HG02973 (cell line): ENCODE results near the gene CSH1.
"Not testable (repeated sequence)": the region's sequence is repeated elsewhere in the genome, so short reads cannot be mapped to it uniquely, and the experiment has no call there.

Experiments used
- ATAC-seq: cut with Tn5 transposase; IDR thresholded peaks from one replicate; pipeline ENCODE4 v1.9.1; 2021; ENCODE audit warnings: moderate library complexity; ENCODE audit not compliant: unreplicated experiment

CSH1 gene

DNA sequence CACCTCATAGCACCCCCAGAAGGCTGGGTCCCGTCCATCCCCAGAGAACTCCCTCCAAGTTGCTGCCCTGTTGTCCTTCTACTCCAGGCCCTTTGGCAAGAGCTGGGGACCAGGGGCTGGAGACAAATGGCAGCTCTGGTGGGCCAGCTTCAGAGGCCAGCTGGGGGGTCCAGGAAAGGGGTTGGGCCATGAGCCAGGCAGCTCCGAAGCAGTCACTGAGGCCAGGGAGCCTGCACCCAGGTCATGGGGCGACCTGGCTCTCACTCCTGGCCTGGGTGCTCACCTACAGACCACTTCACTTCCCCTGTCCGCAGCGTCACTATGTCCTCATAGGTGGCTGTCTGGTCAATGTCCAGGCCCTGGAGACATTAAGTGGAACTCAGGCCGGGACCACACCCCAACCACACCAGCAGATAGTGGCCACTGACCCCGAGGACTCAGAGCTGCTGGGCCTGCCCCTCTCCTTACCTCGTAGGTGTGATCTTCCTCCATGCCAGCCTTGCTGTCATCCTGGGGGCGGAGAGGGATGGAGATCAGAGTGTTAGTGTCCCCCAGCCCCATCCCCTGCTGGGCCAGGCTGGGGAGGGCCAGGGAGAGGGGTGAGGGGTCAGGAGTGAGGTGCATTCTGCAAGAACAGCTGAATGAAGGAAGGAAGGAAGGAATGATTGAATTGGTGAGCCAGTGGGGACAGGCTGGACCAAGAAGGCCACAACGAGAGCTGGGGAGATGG, 32.8 kb upstream of the CSH1 start:
- ATAC-seq, result no peak

DNA sequence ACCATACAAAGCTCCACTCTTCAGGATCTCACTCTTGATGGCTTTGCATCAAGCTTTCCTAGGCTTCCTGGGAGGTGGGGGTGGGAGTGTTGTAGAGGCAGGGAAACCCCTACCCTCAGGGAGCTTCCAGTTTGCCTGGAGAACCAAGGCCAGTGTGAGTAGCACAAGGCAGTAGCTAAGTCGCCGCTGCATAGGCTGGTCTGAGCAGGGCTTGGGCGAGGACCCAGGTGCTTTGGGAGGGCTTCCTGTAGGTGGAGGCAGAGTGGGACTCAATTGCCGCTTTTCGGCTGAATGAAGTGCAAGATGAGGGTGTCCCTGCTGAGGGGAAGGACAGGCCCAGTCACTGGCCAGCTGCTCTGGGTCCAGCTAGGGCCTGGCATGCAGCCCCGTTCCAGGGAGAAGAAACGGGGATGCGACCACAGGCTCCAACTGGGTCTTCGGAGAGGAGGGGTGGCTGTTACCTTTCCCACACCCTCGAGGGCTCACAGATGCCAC, 31.8 kb upstream of the CSH1 start:
- ATAC-seq, result no peak

DNA sequence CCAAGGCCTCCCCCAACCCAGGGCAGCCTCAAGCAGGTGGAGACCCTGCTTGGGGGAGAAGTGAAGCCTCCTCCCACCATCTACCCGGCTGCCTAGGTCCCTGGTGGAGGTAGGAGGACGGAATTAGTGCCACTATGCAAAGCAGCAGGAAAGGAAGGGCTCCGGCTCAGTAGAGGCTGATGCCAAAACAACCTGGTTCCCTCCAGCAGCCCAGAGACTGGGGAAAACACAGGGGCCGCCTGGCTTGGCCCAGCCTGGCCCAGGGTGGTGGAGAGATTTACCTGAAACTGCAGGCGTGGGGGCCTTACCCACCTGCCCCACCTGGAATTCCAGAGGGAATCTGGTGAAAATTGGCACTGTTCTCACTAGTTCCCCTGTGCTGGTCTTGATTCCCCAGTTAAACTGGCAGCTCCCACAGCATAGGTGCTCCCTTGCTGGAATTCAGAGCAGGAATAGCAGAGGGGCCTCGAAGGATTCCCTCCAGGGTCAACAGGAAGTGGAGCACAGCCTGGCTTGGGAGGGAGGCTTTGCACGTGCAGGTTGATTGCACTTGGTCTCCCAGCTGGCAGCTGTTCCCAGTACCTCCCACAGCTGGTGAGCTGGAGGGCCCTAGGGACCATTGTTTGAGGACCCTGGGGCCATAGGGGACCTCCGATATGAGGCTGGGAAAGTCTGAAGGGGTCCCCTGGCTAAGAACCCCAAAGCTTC, 31.2 kb upstream of the CSH1 start:
- ATAC-seq, result no peak

DNA sequence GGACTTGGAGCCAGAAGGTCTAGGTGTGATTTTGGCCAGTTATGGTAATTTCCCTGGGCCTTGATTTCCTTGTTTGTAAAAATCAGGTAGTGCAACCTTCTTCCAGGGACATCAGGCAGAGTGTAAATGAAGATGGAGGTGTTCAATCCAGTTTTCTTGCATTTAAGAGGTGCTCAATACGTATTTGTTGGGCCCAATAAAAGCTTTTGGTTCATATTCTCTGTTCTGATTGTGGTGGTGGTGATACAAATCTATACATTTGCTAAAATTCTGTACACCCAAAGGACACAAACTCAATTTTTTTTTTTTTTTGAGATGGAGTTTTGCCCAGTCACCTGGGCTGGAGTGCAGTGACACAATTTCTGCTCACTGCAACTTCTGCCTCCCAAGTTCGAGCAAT, 29.8 kb upstream of the CSH1 start:
- ATAC-seq, result no peak

DNA sequence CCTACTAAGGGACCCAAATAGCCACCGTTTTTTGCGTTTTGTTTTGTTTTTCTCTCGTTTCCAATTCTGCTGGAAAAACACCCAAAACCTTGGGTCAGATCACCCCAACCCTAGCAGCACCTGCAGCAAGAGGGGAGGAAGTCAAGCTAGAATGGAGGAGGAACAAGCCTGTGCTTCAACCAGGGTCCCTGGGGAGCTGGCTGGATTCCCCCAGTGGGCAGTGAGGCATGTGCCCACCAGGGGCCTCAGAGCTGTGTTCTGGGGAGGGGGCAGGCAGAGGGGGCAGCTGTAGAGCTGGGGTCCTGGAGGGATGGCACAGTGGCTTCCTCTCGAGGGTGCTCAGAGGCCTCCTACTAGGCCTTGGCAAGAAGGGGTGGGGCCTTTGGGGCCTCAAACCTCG, 29.2 kb upstream of the CSH1 start:
- no peak for ATAC-seq

DNA sequence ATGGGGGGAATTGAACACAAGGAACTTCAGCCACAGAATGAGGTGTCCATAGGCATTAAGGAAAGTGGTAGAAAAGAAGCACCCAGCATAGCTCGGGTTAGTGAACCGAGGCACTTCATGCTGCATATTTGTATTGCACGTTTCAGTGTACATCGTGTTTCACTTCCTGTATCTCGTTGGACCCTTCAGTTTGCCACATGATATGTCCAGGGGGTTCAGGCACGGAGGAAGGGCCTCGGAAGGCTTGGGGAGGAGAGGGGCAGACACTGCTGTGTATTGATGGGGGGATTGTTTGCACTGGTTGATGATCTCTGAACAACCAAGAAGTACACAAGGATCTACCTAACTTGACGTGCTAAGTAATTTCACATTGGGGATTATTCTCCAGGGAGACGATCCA, 26.0 kb upstream of the CSH1 start:
- ATAC-seq, result not testable (repeated sequence)

DNA sequence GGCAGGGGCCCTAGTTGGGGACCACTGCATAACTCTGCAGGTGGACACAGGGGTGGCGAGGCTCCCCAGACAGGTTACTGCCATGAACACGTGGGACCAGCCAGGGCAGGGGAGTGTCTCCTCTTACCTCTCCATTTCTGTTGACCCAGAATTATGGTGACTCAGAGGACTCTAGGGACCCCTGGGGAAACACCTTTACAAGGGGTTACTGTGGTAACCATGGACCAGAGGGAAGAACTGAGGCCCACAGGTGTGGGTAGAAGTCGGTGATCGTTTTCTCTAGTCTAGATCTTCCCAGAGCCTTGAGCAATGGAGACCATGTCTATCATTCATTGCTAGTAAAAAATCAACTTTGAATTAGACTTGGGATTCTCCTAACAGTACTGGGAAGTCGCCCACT, 24.4 kb upstream of the CSH1 start:
- not testable (repeated sequence) for ATAC-seq

DNA sequence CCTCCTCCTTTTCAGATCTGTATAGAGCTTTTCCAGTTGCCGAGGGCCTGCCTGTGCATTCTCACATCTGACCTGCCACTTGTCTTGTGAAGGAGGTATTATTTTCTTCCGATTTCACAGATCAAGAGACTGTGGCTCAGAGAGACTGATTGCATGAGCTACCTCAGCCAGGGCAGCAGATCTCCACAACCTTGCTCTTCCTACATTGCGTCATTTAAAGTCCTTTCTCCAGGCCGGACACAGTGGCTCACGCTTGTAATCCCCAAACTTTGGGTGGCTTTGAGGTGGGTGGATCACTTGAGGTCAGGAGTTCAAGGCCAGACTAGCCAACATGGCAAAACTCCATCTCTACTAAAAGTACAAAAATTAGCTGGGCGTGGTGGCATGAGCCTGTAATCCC, 23.7 kb upstream of the CSH1 start:
- not testable (repeated sequence) for ATAC-seq

DNA sequence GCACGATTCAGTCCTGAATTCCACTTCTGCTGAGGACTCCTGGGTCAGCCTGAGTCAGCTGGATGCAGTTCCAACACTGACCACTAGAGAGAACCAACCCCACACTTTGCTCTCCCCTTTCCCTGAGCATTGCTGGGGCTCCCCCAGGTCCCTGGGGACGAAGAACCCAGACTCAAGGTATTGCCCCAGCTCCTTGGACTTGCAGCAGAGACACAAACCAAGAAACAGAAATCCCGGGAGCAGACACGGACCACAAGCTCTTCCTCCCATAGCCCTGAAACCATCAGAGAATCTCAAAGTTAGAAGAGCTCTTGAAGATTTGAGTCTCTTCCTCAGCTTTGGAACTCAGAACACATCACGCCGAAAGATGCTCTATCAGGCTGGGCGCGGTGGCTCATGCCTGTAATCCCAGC, 22.9 kb upstream of the CSH1 start:
- ATAC-seq, result no peak

DNA sequence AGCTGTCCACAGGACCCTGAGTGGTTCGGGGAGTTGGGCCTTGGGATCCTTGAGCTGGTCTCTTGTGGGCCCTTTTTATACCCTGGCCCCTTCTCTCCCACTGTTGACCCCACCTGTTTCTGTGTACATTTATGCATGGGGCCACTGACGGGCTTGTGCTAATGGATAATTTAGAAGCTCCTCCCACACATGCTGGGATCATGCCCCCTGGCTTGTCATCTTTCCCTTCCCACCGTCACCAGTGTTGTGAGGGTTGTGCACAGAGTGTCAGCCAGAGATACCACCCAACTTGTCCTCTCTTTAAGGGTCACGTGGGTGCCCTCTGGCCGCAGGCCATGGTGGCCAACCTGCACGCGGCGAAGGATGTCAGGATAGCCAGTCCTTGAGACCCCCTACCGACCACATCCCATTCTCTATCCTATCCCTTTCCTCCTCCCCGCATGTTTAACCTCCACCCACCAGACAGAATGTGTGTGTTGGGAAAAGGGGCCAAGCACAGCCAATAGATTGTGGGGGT, 22.5 kb upstream of the CSH1 start, which contains the start of gene GH1:
TSS of gene GH1 (minus strand) at position 51 of the 517 bp plus-strand sequence. CDS start 63 bp downstream, outside the sequence.
- not testable (repeated sequence) for ATAC-seq

DNA sequence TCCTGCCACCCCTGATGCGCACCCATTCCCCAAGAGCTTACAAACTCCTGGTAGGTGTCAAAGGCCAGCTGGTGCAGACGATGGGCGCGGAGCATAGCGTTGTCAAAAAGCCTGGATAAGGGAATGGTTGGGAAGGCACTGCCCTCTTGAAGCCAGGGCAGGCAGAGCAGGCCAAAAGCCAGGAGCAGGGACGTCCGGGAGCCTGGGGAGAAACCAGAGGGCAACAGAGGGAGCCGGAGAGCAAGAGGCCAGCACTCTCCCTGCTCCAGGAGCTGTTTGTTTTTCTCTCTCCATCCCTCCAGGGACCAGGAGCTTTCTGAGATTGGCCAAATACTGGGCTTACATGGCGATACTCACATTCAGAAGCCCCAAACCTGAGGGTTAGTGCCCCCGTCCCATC, 21.9 kb upstream of the CSH1 start:
- no peak for ATAC-seq

DNA sequence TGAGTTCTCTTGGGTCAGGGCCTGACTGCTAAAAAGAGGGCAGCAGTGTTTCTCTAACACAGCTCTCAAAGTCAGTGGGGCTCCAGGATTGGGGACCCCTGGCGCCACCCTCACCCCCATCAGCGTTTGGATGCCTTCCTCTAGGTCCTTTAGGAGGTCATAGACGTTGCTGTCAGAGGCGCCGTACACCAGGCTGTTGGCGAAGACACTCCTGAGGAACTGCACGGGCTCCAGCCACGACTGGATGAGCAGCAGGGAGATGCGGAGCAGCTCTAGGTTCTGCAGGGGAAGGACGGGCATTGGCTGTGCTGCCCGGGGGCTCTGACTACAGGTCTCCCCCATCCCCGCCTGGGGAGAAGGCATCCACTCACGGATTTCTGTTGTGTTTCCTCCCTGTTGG, 21.3 kb upstream of the CSH1 start:
- no peak for ATAC-seq

DNA sequence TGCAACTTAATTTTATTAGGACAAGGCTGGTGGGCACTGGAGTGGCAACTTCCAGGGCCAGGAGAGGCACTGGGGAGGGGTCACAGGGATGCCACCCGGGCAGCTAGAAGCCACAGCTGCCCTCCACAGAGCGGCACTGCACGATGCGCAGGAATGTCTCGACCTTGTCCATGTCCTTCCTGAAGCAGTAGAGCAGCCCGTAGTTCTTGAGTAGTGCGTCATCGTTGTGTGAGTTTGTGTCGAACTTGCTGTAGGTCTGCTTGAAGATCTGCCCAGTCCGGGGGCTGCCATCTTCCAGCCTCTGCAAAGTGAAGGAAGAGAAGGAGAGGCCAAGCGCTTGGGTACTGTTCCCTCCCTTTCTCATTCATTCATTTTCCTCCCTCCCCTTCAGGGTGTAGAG, 20.8 kb upstream of the CSH1 start:
- not testable (repeated sequence) for ATAC-seq

DNA sequence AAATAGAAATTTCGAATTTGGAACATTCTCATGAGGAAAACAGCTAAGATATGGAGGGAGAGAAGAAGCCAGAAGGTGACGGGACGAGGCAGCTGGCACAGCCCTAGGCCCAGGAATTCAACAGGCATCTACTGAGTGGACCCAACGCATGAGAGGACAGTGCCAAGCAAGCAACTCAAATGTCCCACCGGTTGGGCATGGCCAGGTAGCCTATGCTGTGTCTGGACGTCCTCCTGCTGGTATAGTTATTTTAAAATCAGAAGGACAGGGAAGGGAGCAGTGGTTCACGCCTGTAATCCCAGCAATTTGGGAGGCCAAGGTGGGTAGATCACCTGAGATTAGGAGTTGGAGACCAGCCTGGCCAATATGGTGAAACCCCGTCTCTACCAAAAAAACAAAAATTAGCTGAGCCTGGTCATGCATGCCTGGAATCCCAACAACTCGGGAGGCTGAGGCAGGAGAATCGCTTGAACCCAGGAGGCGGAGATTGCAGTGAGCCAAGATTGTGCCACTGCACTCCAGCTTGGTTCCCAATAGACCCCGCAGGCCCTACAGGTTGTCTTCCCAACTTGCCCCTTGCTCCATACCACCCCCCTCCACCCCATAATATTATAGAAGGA, 20.3 kb upstream of the CSH1 start:
- ATAC-seq, result no peak

DNA sequence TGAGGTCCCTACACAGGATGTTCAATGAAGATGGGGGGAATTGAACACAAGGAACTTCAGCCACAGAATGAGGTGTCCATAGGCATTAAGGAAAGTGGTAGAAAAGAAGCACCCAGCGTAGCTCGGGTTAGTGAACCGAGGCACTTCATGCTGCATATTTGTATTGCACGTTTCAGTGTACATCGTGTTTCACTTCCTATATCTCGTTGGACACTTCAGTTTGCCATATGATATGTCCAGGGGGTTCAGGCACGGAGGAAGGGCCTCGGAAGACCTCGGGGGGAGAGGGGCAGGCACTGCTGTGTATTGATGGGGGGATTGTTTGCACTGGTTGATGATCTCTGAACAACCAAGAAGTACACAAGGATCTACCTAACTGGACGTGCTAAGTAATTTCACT, 19.4 kb upstream of the CSH1 start:
- ATAC-seq, result not testable (repeated sequence)

DNA sequence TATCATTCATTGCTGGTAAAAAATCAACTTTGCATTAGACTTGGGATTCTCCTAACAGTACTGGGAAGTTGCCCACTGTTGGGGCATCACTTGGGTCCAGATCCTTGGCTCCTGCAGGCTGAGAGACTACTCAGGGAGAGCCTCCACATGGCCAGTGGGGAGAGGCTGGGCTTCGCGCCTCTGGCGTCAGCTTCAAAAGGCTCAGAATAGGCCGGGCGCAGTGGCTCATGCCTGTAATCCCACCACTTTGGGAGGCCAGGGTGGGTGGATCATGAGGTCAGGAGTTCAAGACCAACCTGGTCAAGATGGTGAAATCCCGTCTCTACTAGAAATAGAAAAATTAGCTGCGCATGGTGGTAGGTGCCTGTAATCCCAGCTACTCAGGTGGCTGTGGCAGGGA, 18.1 kb upstream of the CSH1 start:
- ATAC-seq, result no peak

DNA sequence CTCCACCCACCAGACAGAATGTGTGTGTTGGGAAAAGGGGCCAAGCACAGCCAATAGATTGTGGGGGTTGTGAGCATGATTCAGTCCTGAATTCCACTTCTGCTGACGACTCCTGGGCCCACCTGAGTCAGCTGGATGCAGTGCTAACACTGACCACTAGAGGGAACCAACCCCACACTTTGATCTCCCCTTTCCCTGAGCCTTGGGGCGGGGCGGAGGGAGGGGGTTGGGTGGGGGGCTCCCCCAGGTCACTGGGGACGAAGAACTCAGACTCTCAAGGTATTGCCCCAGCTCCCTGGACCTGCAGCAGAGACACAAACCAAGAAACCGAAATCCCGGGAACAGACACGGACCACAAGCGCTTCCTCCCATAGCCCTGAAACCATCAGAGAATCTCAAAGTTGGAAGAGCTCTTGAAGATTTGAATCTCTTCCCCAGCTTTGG, 15.3 kb upstream of the CSH1 start:
- ATAC-seq, result no peak

DNA sequence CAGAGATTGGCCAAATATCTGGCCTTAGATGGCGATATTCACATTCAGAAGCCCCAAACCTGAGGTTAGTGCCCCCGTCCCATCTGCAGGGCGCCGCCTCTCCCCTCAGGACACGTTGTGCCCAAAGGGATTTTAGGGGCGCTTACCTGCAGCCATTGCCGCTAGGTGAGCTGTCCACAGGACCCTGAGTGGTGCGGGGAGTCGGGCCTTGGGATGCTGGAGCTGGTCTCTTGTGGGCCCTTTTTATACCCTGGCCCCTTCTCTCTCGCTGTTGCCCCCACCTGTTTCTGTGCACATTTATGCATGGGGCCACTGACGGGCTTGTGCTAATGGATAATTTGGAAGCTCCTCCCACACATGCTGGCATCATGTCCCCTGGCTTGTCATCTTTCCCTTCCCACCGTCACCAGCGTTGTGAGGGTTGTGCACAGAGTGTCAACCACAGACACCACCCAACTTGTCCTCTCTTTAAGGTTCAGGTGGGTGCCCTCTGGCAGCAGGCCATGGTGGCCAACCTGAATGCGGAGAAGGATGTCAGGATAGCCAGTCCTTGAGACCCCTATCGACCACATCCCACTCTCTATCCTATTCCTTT, 14.8 kb upstream of the CSH1 start, which contains the start of gene CSHL1:
TSS of gene CSHL1 (minus strand) at position 218 of the 595 bp plus-strand sequence. CDS start at position 156, 62 bp downstream.
- ATAC-seq, result no peak

DNA sequence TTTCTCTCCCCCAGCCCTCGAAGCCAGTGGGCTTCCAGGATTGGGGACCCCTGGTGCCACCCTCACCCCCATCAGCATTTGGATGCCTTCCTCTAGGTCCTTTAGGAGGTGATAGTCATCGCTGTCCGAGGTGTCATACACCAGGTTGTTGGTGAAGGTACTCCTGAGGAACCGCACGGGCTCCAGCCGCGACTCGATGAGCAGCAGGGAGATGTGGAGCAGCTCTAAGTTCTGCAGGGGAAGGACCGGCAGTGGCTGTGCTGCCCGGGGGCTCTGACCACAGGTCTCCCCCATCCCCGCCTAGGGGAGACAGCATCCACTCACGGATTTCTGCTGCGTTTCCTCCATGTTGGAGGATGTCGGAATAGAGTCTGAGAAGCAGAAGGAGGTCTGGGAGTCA, 13.7 kb upstream of the CSH1 start:
- ATAC-seq, result no peak

DNA sequence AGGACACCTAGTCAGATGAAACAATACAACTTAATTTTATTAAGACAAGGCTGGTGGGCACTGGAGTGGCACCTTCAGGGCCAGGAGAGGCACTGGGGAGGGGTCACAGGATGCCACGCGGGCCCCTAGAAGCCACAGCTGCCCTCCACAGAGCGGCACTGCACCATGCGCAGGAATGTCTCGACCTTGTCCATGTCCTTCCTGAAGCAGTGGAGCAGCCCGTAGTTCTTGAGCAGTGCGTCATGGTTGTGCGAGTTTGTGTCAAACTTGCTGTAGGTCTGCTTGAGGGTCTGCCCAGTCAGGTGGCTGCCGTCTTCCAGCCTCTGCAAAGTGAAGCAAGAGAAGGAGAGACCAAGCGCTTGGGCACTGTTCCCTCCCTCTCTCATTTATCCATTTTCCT, 13.2 kb upstream of the CSH1 start:
- not testable (repeated sequence) for ATAC-seq

DNA sequence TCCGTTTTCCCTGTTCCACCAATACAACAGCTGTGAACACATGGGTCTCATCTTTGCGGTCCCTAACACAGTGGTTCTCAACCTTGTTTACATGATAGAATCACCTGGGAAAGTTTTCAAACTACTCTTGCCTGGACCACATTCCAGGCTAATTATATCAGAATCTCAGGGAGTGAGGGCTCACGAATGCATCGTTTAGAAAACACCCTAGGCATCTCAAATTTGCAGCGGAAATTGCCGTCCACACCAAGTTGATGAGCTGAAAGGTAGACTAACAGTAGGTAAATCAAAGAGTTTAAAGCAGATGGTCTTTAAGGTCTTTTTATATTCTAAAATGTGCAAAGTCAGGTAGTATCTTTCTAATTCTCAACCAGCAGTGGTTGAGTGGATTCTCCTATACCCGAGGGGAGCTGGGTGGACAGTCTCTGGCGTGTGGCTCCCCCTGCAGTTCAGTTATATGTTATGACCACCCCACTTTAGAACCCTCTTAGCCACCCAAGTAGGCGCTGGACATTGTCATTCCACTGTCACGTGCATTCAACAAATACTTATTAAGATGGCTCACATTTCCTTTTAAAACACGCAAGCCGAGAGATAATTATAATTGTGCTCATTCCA, 10.9 kb upstream of the CSH1 start:
- not testable (repeated sequence) for ATAC-seq
